GM18517 (cell line): Measurements from ENCODE around the gene FOXP4.

Experiments used
- ATAC-seq: cut with Tn5 transposase; IDR thresholded peaks from one replicate; pipeline ENCODE4 v1.9.1; 2021; ENCODE audit warnings: mild to moderate bottlenecking, moderate library complexity; ENCODE audit not compliant: unreplicated experiment

Gene FOXP4

DNA sequence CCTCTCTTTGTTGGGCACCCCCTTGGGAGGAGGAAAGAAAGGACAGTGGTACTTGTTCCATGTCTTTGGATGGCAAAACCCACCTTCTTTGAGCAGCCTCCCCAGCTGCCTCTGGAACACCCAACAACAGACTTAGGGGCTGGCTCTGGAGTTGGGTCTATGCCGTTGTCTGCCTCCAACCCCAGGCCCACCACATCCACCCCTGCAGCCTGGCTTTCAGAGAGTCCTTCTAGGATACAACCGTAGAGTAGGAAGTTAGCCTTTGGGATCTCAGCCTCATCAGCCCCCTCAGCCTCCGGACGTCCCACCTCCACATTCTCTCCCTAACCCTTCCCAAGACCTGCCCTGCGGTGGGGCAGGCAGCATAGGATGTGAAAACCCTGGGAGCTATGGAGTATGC is 36.4 kb downstream of the FOXP4 start:
- no peak for ATAC-seq

DNA sequence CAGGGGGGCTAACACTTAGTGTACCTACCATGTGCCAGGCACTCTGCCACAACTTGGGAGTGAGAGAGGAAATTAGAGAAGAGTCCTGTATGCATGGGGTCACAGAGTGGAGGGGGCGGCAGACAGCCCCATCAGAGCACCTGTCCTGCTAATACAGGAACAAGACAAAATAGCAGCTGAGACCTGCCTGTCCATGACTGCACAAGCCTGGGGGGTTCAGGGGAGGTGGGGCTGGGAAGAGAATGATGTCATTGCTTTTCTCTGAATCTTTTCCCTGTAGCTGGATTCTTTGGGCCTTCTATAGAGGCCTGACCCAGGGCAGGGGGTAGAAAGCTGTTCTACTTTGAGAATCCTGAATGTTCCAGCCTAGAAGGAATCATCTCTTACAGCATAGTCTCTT is 37.4 kb downstream of the FOXP4 start:
- ATAC-seq = no peak

DNA sequence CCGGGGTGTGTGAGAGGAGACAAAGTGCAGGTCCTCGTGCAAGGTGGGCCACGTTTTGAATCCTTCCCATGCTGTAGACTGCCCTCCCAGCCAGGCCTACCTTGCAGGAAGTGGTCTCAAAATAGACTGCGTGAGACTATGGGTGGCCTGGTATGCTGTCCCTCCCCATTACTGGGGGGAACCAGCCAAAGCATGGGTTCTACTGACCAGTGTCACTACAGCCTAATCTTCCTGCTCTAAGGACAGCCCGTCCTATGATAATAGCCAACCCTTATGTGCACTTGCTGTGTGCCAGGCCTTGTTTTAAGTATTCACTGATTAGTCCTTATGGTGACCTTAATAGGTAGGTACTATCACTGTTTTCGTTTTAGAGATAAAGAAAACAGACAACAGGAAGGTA is 38.0 kb downstream of the FOXP4 start:
- no peak for ATAC-seq

DNA sequence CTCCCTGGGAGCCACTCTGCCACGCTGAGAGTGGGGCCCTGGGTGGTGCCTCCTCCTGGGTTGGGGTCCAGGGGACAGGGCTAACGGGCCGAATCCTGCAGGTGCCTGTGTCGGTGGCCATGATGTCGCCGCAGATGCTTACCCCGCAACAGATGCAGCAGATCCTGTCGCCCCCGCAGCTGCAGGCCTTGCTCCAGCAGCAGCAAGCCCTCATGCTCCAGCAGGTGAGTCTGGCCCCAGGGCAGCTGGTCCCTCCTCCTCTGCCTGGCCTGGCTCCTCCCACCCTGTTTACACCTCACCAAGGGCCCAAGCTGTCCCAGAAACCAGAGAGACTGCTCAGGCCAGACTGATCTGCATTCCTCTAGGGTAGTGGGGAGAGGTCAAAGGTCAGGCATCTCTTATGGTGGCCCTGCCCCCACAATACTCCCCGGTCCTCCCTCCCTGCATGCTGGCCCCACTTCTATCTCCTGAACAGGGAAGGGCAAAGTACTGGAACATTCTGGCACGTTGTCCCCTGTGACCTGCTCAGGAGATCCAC is 38.6 kb downstream of the FOXP4 start:
- no peak for ATAC-seq

DNA sequence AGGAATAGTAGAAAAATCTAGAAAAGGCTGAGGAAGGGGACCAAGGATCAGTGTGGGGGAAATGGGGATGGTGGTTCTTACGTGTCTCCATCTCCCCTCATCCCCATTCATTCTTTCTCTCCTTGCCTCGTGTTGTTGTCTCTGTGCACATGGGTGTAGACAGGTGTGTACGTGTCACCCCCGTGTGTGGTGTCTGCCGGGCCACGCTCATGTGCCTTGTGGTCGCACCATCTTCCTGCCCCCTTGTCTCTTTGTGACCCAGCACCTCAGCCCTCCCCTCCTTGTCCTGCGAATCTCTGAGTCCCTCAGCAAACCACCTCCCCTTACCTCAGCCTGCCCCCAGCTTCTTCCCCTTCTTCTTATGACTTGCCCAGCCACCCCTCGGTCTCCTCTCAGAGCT is 39.4 kb downstream of the FOXP4 start:
- ATAC-seq = no peak

GRCh38 chr6:41586252-41587007 is 40.2 kb downstream of the FOXP4 start:
- ATAC-seq = no peak

GRCh38 chr6:41587131-41587879 is 41.1 kb downstream of the FOXP4 start:
- no peak for ATAC-seq

DNA sequence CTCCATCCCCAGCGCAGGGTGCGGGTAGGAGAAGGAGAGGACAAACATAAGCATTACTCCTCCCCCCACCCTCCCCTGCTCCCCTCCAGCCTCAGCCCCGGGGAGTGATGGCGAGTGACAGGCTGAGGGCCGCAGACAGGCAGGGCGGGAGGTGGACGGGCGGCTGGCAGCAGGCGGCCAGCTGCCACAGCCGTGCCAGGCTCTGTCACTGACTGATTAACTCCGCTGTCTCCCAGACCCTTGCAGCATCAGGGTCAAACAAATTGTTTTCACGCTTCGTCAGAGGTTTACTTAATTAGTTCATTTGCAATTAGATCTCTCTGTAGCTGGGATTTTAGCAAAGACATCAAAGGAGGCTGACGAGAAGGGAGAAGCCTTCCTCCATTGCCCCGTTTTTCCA is 41.9 kb downstream of the FOXP4 start:
- ATAC-seq = no peak

DNA sequence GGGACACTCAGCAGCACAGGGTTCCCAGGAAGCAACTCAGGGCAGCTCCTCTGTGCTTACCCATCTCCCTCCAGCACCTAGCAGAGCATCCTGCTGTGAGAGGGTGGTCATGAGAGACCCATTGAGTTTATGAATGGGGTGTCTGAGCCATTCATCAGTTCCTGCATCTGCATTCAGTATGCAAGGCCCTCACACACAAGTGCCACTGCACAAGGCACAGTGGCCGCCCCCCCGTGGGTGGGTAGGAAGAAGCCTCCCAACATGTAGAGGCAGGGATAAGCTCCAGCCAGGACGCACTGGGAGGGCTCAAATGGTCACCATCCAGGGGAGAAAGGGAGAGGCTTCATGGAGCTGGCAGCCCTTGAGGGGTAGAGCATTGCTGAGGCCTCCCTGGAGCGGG is 43.0 kb downstream of the FOXP4 start:
- ATAC-seq = no peak

- no peak for ATAC-seq
Observed at GRCh38 chr6:41589636-41590622, 43.7 kb downstream of the FOXP4 start.

DNA sequence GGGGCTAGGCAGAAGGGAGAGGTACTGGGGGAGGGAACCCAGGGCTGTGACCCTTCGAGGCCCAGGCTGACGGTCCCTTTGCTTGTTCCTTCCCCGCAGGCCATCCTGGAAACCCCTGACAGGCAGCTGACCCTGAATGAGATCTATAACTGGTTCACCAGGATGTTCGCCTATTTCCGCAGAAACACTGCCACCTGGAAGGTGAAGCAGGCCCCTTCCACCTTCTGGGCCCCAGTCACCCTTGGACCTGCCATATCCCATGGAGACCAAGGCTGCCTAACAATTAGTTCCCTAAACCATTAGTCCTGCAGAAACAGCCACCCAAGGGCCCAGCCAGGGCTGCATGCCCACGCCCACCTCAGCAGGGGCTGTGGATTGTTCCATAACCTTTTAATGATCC is 44.9 kb downstream of the FOXP4 start:
- ATAC-seq = no peak

- no peak for ATAC-seq
Observed at GRCh38 chr6:41591859-41592502, 45.8 kb downstream of the FOXP4 start.

DNA sequence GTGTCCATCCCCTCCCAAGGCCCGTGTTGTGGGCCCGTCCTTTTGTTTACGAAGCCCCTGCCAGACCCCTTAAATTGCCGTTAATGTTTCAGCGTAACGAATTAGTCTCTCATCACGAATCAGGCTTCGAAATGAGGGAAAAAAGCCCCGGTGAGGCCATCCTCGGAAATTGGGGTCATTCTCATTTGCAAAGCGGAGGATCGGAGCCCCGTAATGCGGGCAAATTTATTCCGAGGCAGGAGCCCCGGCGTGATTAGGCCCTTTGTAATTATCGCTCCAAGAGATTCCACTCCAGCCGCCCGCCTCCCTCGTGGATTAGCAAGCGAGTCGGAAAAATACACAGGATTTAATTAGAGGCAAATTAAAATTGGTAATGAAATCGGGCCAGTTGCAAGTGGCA is 47.2 kb downstream of the FOXP4 start:
- no peak for ATAC-seq

- ATAC-seq = no peak
Observed at GRCh38 chr6:41593839-41594238, 47.7 kb downstream of the FOXP4 start.

- no peak for ATAC-seq
Observed at GRCh38 chr6:41594326-41594725, 48.1 kb downstream of the FOXP4 start.

- no peak for ATAC-seq
Observed at GRCh38 chr6:41594766-41595165, 48.6 kb downstream of the FOXP4 start.

DNA sequence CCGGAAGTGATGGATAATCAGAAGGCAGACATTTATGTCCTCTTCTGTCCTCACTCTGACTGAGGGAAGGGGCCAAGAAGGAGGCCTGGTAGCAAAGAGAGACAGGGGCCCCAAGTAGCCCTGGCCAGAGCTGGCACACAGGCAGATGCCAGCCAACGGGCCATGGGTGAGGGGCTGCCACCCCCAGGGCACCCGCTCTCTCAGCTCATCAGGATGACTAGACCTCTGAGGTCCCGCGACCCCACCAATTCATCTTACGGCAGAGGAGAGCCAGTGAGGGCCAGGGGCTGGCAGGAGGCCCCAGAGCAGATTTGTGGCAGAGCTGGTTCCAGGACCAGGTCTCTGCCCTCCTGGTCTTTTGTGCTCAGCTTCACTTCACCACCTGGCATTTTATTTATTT is 49.0 kb downstream of the FOXP4 start:
- no peak for ATAC-seq

- no peak for ATAC-seq
Observed at GRCh38 chr6:41596096-41596685, 50.0 kb downstream of the FOXP4 start.

DNA sequence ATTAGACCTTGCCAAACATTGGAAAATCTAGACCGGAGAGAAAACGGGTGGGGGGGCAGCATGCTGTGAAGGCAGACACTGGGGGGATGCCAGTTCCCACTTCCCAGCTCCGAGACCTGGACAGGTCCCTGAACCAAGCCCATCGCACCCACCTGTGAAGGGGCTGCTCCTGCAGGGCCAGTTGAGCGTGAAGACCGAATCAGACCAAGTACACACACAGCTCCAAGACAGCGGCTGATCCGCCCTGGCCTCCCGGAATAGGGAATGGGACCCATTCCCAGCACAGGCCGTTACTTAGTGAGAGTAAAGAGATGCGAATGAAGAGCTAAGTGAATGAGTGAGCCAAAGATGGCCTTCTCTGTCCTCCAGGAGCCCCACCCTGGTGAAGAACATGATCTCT is 50.6 kb downstream of the FOXP4 start:
- ATAC-seq = no peak
